ENCODE data around the gene EXOSC3.
"Not testable (repeated sequence)": the region's sequence is repeated elsewhere in the genome, so short reads cannot be mapped to it uniquely, and the experiment has no call there.

The EXOSC3 gene

DNA sequence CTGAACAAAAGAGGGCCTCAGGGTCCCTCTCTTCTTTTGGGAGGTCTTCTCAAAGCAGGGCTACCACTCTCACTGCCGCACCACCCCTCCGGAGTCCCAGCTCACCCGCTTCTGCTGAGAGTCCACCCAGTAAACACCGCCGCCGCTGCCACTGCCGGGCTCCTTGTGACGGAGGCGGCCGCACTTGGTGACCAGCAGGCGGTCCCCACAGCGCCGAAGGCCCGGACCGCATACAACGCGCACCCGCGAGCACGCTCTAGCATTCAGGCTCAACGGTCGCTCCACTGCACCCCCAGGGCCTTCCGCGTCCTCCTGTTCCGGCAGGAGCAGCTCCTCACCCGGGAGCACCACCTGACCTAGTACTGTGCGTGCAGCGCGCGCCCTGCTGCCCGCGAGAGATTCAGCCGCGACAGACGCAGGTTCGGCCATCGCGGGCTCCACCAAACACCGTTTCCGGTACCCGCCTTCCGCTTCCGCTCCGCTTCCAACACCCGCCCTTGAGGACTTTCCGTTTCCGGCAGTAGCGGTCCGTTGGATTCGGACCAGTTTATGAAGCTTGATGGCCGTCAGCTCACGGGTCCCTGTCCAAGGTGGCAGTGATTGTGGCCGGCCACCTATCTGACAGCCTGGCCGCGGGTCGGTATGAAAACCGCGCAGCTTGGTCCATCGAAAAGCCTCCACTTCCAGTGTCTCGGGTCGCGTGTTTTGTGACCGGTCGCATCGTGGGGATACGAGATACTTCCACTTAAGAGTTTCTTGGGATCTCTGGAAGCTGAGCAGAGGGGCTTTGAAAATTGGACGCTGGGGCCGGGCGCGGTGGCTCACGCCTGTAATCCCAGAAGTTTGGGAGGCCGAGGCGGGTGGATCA lies at the start of gene EXOSC3:
Gene EXOSC3, minus strand, starts transcription at position 449 of the 868 bp plus-strand sequence. Its CDS starts 20 bp downstream, at position 429.
- peak; percentile 77 for DNase-seq (ENCODE audit: low read depth)

DNA sequence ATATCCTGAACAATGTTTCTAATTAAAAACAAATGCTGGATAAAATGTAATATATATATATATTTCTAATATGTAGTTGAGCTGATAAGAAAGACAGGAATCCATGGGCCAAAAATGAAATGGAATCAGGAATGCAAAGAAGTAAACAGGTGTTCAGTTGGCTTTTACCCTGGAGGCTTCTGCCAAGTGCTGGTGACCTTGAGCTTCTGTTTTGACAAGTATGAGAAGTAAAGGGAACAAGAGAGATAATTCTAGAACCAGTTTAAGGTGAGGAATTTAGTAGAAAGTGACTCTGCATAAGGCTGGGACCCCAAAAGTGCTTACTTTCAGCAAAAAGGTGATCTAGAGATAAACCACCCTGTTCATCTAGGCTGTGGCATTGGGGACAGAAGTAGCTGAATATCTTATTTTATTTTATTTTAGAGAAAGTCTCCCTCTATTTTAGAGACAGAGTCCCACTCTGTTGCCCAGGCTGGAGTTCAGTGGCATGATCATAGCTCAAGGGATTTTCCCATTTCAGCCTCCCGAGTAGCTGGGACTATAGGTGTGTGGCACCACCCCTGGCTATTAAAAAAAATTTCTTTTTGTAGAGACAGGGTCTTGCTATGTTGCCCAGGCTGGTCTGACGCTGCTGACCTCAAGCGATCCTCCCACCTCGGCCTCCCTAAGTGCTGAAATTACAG lies 42.8 kb upstream of the EXOSC3 start:
- no peak for DNase-seq (ENCODE audit: low read depth)

DNA sequence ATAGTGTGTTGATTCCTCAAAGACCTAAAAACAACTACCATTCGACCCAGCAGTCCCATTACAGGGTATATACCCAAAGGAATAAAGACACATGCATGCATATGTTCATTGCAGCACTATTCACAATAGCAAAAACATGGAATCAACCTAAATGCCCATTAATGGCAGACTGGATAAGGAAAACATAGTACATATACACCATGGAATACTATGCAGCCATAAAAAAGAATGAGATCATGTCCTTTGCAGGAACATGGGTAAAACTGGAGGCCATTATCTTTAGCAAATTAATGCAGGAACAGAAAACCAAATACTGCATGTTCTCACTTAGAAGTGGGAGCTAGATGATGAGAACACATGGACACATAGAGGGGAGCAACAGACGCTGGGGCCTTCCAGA lies 40.3 kb upstream of the EXOSC3 start:
- not testable (repeated sequence) for DNase-seq (ENCODE audit: low read depth)

DNA sequence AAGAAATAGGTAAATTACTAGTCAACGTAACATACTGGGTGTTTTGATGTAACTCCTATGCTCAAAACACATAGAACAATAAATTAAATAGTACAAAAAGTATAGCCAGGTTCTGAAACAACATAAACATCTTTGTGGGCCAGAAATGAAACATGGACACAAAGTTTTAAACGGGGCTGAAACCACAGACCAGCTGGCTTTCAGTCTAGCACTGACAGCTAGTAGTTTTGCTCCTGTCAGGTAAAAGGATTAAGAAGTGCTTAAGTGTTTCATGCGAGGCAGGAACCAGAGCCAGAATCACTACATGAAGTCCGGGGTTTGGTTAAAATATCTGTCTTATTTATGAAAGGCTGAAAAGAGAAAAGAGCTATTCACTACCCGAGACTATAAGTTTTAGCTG lies 35.3 kb upstream of the EXOSC3 start:
- no peak for DNase-seq (ENCODE audit: low read depth)

DNA sequence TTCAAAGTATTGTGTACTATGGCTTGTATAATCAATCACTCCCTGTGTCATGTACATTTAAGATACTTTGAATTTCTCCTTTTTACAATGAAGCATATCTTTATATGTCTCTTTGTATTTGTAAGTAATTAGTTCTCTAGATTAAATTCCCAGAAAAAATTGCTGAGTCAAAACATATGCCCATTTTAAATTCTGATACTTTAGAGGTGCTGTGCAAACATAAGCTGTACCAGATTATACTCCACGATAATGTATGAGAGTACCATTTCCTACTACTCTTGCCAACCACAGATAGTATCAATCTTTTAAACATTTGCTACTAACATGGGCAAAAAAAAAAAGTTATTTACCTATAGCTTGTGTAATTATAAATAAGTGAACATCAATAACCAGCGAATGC lies 34.0 kb upstream of the EXOSC3 start:
- no peak for DNase-seq (ENCODE audit: low read depth)

DNA sequence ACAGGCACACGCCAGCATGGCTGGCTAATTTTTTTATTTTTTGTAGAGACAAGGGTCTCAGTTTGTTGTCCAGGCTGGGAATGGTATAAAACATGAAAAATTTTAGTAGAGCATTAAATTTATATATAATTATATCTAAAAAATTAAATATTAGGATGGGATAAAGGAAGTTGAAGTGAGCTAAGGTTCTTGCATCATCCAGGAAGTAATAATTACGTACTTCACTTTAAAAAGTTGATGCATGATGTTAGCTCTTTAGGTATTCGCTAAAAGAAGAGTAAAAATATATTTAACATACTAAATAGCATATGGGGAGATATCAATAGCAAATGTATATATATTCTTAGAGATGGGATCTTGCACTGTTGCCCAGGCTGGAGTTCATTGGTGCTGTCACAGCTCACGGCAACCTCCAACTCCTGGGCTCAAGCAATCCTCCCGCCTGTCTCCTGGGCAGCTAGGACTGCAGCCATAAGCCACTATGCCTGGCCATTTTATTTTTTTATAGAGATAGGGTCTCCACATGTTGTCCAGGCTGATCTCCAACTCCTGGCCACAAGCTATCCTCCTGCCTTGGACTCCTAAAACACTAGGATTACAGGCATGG lies 28.0 kb upstream of the EXOSC3 start:
- DNase-seq (ENCODE audit: low read depth) = no peak

DNA sequence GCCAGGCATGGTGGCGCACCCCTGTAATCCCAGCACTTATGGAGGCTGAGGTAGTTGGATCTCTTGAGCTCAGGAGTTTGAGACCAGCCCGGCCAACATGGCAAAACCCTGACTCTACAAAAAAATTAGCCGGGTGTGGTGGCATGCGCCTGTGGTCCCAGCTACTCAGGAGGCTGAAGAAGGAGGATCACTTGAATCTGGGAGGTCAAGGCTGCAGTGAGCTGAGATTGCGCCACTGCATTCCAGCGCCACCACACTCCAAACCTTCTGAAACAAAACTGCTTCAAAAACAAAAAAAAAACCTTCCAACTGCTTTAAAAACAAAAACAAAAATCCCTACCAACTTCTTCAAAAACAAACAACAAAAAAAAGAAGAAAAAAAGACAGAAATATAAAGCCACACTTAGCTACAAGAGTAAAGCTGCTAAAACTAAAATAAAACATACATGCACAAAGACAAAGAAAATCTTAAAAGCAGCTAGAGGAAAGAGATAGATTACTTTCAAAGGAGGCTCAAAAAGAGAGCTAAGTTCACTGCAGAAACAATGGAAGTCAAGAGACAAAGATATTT lies 27.1 kb upstream of the EXOSC3 start:
- no peak for DNase-seq (ENCODE audit: low read depth)

DNA sequence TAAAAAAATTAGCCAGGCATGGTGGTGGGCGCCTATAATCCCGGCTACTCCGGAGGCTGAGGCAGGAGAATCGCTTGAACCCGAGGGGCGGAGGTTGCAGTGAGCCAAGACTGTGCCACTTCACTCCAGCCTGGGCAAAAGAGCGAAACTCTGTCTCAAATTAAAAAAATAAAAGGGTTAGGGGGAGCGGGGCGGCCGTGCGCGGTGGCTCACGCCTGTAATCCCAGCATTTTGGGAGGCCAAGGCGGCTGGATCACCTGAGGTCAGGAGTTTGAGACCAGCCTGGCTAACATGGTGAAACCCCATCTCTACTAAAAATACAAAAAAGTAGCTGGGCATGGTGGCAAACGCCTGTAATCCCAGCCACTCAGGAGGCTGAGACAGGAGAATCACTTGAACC lies 24.8 kb upstream of the EXOSC3 start:
- not testable (repeated sequence) for DNase-seq (ENCODE audit: low read depth)

DNA sequence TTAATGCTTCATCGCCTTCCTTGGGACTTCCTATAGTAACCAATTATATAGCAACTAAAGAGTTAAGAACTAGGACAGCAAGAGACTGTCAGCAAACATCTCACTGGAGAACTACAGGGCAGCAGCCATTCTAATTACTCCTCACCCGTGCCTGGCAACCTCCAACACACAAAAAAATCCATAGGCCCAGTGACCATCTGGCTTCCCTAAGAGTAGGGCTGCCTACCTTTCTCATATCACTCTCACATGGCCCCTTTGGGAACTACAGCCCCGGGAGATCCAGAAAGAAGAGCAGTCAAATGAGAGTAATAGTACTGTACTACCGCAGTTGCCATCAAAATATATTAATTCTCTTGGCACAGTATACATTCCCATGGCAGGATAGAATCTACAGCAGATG lies 21.4 kb upstream of the EXOSC3 start:
- no peak for DNase-seq (ENCODE audit: low read depth)

DNA sequence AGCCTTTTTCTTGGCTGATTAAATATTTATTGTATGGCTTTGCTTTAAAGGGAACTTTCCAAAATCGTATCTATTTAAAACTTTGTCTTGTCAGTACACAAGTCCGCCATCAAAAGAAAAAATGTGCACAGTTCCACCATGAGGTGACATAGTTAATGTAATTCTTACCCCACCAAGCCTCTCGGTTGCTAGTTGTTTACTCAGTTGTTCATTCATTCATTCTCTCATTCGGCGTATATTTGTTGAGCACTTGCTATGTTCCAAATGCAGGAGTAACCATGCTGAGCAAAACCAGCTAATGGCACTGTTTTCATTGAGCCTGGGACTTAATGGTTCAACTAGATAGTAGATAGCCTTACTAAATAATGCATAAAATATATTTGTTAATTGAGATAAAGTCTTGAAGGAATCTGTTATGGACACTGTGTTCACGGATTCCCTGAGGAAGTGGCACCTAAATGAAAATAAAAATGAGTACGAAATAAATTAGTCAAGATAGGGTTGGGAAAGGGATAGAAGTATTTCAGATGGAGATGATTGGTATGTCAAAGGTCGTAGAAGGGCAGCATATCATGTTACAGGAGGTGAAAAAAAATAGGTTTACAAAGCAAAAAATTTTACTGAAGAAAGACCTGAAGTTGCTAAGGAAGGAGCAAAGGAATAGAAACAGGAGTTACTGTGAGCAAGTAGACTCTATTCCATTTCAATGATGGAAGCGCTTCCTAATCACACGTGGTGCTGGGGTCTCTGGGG lies 17.3 kb upstream of the EXOSC3 start:
- no peak for DNase-seq (ENCODE audit: low read depth)

DNA sequence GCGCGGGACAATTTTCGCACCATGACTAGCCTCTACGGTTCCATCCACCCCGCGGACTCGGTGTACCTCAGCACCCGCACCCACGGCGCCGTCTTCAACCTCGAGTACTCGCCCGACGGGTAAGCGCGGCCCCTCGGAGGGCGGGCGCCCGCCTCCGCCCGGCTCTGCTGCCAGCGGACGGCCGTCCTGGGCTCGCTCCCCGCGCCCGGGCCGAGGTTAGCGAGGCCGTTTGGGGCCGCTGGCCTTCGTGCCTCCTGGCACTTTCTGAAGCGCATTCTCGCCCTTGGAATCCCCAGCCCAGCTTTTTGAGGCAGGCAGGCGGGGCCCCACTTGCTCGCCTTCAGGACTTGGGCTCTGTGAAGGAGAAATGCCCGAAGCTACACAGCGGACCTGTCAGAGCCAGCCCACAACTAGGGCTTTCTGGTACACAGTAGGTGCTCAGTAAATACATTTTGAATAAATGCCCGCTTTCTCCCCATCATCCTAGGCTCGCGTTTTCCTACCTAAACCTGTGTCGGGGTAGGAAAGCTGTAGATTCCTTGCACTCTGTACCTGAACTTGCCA lies 16.5 kb upstream of the EXOSC3 start:
- no peak for DNase-seq (ENCODE audit: low read depth)

DNA sequence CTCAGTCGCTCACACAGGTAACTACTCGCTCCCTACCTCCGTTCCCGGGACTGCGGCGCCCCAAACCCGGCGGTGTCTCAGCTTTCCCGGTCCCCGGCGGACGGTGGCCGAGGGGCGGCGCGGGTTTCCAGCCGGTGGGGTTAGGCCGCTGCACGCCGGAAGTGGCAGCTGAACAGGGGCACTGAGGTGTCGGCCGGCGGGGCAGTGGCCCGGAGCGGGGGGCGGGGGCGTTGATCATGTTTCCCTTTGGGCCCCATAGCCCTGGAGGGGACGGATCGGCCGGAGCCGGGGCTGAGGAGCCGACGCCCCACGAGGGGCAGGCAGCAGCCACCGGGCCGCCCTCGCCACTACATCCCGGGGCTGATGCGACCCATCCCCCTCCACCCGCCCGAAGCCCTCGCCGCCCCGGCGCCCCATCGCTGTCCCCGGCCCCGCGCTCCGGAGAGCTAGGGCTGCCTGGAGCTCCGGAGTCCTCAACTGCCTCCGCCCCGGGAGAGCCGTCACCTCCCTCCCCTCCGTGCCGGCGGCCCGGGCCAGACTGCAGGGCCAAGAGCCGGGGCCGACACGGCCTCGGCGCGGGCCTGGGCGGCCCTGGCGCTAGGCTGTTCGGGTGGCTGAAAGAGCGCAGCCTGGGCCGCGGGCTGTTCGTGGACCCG lies 15.9 kb upstream of the EXOSC3 start, which contains the start of gene DCAF10:
Gene DCAF10, plus strand, starts transcription at position 167 of the 656 bp plus-strand sequence. Its CDS starts 70 bp downstream, at position 237.
- peak; percentile 86 for DNase-seq (ENCODE audit: low read depth)

DNA sequence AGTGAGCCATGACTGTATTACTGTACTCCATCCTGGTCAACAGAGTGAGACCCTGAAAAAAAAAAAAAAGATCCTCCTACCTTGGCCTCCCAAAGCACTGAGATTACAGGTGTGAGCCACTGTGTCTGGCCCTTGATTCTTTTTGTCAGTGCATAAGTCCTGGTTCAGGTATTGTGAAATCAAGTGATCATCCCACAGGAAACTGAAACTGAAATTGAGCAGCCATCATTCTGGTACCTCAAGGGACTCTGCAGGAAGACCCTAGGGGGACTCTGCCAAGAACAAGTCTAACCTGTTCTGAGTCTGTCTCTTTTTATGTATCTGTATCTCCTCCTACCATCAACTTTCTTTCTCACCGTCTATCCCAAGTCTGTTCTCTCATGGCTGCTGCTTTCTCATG lies 13.8 kb upstream of the EXOSC3 start:
- no peak for DNase-seq (ENCODE audit: low read depth)

DNA sequence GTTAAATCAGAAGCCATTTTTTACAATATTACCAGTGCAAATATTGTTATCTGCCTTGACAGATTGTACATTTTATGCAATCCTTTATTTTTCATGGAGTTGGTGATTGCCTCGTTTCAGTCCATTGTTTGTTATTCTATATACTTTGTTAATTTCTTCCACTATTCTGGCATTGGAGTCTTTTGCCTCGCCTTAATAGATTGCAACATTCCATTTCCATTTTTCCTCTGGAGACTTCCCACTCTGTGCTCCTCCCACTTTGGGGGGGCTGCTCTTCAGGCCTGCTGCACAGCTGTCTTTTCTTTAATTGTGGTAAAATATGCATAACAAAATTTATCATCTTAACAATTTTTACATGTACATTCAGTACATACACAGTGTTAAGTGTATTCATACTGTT lies 11.4 kb upstream of the EXOSC3 start:
- no peak for DNase-seq (ENCODE audit: low read depth)

DNA sequence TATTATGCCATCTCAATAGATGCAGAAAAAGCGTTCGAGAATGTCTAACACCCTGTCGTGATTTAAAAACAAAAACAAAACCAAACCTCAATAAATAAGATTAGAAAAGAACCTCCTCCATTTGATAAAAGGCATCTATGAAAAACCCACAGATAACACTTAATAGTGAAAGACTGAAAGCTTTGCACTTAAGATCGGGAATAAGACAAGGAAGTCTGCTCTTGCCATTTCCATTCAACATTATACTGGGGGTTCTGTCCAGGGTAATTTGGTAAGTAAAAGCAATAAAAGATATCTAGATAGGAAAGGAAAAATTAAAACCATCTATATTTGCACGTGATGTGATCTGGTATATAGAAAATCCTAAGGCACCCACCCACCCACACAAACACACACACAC lies 7.3 kb upstream of the EXOSC3 start:
- DNase-seq (ENCODE audit: low read depth) = no peak

DNA sequence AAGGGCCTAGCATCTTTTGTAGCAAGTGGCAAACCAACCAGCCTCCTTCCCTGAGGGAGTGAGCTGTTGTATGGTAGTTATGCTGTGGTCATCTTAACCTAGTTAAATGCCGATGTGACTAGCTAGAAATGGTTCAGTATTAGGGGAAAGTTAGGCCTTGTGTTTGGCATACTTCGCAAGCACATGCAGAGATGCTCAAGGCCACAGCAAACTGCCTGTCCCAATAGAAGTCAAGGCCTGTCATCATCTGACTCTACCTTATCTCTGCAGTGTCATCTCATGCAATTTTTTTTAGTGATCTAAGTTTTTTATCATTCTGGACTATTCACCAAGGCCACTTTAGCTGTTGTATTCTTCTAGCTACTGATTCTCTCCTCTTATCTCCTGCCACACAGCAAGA lies 5.2 kb upstream of the EXOSC3 start:
- DNase-seq (ENCODE audit: low read depth) = no peak

DNA sequence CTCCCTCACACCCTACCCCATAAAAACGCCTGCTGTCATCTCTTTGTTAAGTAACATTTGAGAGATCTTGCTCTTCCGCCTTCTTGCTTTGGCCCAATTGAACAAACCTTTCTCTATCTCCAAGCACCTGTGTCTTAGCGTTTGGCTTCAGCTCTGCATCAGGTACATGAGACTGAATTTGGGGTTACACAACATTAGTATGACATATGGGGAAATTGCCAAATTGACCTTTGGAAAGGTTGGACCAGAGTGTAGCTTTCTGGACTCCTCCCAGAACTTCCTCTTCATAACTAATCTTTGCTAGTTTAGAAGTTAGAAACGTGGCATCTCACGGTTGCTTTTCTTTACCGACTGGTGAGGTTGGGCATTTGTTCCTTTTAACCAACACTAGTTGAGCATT lies 3.5 kb upstream of the EXOSC3 start:
- no peak for DNase-seq (ENCODE audit: low read depth)

DNA sequence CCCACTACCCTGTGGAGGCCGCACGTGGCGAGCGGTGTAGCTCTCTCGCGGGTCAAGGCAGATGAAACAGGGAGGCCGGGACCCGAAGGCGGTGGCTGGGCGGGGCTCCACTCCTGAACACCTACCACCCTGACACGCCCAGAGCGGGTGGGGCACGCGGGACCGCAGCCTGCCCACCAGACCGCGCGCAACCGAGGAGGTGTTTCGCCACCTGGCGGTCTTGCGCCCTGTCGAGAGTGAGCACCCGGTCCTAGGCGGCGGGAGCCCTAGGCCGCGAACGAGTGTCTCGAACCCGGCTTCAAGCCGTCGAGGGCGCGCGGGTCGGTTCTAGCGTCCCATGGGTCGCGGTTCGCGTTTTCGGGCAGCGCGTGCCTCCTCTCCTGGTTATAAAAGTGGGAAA lies 2.2 kb upstream of the EXOSC3 start:
- no peak for DNase-seq (ENCODE audit: low read depth)

DNA sequence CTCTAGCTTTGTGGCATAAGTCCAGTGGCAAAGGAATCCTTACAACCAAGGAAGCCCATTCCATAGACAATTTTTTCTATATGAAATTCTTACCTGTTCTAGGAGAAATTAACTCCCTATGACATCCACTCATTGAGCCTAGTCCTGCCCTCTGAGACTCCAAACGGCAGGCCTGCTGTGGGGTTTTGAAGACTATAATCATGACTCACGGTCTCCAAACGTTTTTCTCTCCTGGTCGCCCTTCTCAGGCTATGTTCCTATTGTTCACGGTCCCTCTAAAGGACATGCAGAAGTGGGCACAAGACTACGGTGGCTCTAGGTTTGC lies 611 bp downstream of the EXOSC3 start:
- DNase-seq (ENCODE audit: low read depth) = no peak

DNA sequence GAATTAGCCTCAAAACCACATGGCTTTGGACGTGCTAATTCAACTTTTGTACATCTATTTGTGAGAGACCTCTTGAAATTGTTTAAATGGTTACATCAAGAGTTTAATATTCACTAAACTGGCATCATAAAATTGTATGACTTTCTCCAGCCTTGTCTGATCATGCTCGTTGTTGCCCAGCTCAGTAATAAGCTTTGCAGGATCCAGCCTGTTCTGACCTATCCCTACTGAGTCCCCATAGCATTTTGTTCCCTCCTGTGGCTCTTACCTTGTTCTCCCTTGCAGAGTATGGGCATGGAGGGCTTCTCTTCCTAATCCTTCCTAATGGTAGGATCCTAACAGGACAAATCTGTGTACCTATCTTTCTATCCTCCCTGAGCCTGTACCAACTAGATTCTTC lies 6.3 kb downstream of the EXOSC3 start:
- DNase-seq (ENCODE audit: low read depth) = no peak

DNA sequence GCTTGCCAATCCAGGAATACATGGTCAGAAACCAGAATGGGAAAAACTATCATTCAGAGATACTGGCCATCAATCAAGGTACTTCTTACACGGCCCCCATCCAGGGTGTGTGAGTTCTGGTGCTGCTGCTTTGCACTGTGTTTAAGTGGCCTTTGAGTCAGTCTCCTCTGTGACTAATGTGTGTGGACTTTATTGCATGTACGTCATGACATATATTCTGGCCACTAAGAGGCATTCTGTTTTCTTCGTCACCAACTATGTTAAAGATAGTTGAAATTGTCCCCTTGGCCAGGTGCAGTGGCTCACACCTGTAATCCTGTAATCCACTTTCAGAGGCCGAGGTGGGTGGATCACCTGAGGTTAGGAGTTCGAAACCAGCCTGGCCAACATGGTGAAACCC lies 8.5 kb downstream of the EXOSC3 start:
- no peak for DNase-seq (ENCODE audit: low read depth)

Measured in stimulated activated CD8-positive, alpha-beta memory T cell treated with anti-CD3 and anti-CD28 coated beads, Interleukin-7, amount 100 ng/mL, for 24 hours (primary cell).